ENCODE measurements around the gene BEAN1.
"Not testable (repeated sequence)": the region's sequence is repeated elsewhere in the genome, so short reads cannot be mapped to it uniquely, and the experiment has no call there.

BEAN1 gene

GRCh38 chr16:66442502-66443268 lies 15.6 kb downstream of the BEAN1 start:
- DNase-seq: no peak

- no peak for DNase-seq
Measured at GRCh38 chr16:66443269-66443652, 16.2 kb downstream of the BEAN1 start.

GRCh38 chr16:66444049-66444481 lies 17.0 kb downstream of the BEAN1 start:
- no peak for DNase-seq

GRCh38 chr16:66446737-66447136 lies 19.6 kb downstream of the BEAN1 start:
- no peak for DNase-seq

- no peak for DNase-seq
Measured at GRCh38 chr16:66447491-66447890, 20.4 kb downstream of the BEAN1 start.

- no peak for DNase-seq
Measured at GRCh38 chr16:66451548-66451947, 24.5 kb downstream of the BEAN1 start.

GRCh38 chr16:66453230-66453629 lies 26.1 kb downstream of the BEAN1 start:
- not testable (repeated sequence) for DNase-seq

GRCh38 chr16:66454751-66455150 lies 27.7 kb downstream of the BEAN1 start:
- no peak for DNase-seq

- DNase-seq: no peak
Measured at GRCh38 chr16:66455970-66456369, 28.9 kb downstream of the BEAN1 start.

GRCh38 chr16:66457888-66458287 lies 30.8 kb downstream of the BEAN1 start:
- no peak for DNase-seq

GRCh38 chr16:66458292-66458691 lies 31.2 kb downstream of the BEAN1 start:
- DNase-seq: no peak

- no peak for DNase-seq
Measured at GRCh38 chr16:66458853-66459252, 31.8 kb downstream of the BEAN1 start.

- no peak for DNase-seq
Measured at GRCh38 chr16:66459878-66460277, 32.8 kb downstream of the BEAN1 start.

- DNase-seq: no peak
Measured at GRCh38 chr16:66460703-66461102, 33.6 kb downstream of the BEAN1 start.

GRCh38 chr16:66462912-66463311 lies 35.8 kb downstream of the BEAN1 start:
- no peak for DNase-seq

GRCh38 chr16:66465946-66466345 lies 38.9 kb downstream of the BEAN1 start:
- not testable (repeated sequence) for DNase-seq

GRCh38 chr16:66466636-66467035 lies 39.5 kb downstream of the BEAN1 start:
- not testable (repeated sequence) for DNase-seq

GRCh38 chr16:66467611-66468010 lies 40.5 kb downstream of the BEAN1 start:
- DNase-seq: no peak

- DNase-seq: no peak
Measured at GRCh38 chr16:66468321-66468965, 41.3 kb downstream of the BEAN1 start.

GRCh38 chr16:66469291-66469946 lies 42.3 kb downstream of the BEAN1 start:
- DNase-seq: no peak

GRCh38 chr16:66469947-66470546 lies 43.0 kb downstream of the BEAN1 start:
- DNase-seq: no peak

- DNase-seq: no peak
Measured at GRCh38 chr16:66470556-66470955, 43.5 kb downstream of the BEAN1 start.

GRCh38 chr16:66471264-66471663 lies 44.2 kb downstream of the BEAN1 start:
- no peak for DNase-seq

All from activated CD4-positive, alpha-beta T cell treated with anti-CD3 and anti-CD28 coated beads, Interleukin-10, Interleukin-2, amounts not matched to agents 100 ng/mL and 50 ng/mL, durations not matched to agents 16 hours and 8 hours (primary cell).